Measurements from ENCODE around the gene UNC5B. TPM values are rescaled to one million over a fixed set of nuclear protein-coding genes. Genes with fewer than 3 reads are reported as not detected.
A peak's percentile ranks its signal among the peaks of the same experiment; 100 is the strongest.

The UNC5B gene
- total RNA-seq, 1 donor from 2014 or later: 0.80 TPM

DNA sequence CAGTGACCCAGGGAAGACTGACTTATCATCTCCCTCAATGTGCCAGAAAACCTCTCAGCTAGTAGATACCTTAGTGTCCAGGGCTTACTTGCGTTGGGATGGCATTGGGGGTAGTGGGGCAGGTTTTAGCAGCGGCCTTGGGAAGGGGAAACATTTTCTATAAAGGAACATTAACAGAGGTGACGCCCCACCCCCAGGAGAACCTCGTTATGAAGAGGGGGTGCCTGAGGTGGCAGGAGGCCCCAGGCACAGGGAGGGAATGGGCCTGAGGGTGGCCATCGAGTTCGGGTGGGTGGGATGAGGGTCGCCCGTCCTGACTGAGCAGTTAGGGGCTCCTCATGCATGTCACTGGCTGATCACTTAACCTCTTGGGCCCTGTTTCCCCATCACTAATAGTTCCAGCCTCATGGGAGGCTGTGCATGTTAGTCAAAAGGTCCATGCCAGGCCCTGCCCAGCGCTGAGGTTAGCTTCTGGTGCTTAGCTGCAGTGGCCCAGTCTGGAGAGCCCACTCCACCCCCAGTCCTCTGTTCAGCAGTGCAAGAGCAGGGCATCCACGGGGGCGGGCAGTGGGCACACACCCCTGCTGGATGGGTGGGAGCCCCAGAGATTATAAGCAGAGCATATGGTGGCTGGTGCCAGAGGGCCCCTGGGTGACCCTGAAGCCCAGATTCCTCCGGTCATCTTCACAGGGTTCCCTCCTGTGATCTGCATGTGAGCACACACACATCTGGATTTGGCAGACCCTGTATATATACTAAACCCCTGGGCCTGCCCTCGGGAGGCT lies 27.0 kb downstream of the UNC5B start:
- no peak for DNase-seq (ENCODE audit: low read depth)

GRCh38 chr10:71239946-71240795 lies 27.8 kb downstream of the UNC5B start:
- no peak for DNase-seq (ENCODE audit: low read depth)

- no peak for DNase-seq (ENCODE audit: low read depth)
These were observed 28.9 kb downstream of the UNC5B start for GRCh38 chr10:71241114-71241829.

DNA sequence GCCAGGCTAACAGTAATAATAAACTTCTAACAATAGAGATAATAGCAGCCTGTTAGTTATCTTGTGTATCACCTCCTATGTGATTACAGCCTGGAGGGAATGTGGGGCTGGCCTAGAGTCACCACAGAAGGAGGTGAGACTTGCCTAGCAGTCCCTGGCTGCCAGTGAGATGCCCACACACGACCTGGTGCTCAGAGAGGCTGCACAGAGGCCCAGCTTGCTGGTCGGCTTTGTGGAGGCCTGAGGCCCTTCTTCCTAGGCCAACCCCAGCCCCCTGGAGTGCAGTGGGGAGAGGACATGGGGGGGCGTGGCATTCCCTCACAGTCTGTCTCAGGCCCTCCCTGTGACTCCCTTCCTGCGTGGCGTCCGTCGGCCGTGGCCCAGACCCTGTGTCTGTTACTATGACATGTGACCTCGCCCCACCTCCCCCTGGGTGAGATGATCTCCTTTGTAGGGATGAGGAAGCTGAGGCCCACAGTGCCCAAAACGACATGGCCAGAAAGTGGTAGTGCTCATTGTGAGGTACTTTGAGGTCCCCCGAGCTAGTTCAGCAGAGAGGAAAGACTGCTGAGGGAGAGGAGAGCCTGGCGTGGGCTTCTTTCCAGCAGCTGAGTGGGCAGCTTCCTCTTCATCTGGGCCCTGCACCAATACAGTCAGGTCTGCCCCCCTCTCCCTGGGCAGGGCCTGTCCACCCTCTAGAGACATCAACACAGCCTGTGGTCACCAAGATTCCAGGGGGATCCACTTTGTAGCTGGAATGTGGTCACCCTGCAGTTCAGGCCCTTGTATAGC lies 29.7 kb downstream of the UNC5B start:
- DNase-seq (ENCODE audit: low read depth): no peak

GRCh38 chr10:71242622-71243009 lies 30.2 kb downstream of the UNC5B start:
- no peak for DNase-seq (ENCODE audit: low read depth)

DNA sequence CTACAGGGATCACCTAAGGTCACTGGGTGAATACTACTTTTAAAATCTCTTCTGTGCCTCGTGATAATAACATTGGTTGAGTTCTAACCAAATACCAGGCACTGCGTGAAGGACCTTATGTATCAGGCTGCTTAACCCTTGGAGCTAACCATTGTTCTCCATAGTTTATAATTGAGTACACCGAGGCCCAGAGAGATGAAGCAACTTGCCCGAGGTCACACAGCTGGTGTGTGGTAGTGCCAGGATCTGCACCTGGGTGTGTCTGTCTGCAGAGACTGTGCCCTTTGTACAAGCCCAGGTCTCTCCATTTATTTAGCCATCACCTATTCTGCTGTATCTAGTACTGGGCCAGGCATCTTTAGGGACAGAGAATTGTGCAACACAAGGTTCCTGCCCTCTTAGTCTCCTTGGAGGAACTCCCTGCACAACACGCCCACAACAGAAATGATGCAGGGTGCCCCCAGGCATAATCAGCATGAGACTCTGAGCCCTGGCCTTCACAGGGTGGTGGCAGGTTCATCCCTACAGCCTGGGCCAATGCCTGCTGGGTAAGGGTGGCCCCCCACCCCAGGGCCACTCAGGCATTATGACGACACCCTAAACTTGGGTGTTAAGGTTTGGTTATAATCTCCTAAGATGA lies 31.5 kb downstream of the UNC5B start:
- peak; percentile 31 for DNase-seq (ENCODE audit: low read depth)

- no peak for DNase-seq (ENCODE audit: low read depth)
These were observed 32.4 kb downstream of the UNC5B start for GRCh38 chr10:71244431-71245419.

DNA sequence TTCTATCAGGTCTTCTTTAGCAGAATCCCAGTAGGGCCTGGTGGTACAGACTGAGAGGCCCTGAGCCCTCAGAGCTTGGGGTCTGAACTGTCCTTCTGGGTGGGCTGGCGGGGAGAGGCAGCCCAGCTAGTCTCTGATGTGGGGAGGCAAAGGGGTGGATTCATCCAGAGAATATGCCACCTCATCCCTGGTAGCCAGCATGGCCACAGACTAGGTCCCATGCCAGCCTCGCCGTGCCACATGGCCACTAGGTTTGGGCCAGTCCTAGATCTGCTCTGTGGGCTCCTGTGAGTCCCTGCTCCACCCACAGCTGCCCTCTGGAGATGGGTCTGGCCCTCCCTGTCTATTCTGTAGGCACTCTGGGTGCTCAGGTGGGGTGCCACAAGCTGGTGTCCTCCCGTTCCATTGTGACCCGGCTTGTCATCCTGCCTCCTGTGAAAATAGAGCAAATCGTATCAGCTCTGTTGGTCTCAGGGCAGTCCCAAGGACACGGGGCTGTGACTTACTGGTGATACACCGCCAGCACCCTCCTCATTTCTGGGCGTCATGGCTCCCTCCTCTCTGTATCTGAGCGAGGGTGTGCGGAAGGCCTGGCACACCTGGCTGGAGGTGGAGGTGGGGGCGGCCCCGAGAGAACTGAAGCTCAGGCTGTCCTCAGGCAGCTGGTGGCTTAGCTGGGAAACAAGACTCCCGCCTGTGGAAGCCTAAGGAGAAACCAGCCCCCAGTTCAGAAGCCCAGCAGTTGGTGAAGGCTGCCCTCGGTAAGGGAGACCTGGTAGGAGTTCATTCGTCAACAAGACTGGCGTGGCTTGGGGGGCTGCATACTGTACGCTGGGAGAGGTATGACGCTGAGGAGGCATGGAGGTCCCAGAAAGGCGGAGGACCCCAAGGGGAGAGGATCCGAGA lies 33.3 kb downstream of the UNC5B start:
- DNase-seq (ENCODE audit: low read depth): no peak

- peak; percentile 55 for DNase-seq (ENCODE audit: low read depth)
These were observed 34.4 kb downstream of the UNC5B start for GRCh38 chr10:71246591-71247413.

DNA sequence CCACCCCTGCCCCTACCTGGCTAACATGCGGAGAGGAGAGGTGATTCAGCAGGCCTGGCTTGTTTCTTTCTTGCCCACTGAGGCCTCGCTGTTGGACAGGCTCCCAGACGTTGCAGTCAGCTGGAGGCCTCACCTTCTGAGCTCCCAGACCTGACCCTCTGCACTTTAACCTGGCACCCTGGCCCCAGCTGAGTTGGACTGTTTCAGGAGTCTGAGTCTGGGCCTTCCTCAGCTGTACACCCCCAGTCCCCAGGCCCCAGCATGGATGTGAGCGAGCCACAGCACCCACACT lies 35.0 kb downstream of the UNC5B start:
- no peak for DNase-seq (ENCODE audit: low read depth)

GRCh38 chr10:71247804-71248203 lies 35.4 kb downstream of the UNC5B start:
- DNase-seq (ENCODE audit: low read depth): no peak

- DNase-seq (ENCODE audit: low read depth): no peak
These were observed 35.8 kb downstream of the UNC5B start for GRCh38 chr10:71248210-71248609.

- no peak for DNase-seq (ENCODE audit: low read depth)
These were observed 37.6 kb downstream of the UNC5B start for GRCh38 chr10:71249996-71250395.

DNA sequence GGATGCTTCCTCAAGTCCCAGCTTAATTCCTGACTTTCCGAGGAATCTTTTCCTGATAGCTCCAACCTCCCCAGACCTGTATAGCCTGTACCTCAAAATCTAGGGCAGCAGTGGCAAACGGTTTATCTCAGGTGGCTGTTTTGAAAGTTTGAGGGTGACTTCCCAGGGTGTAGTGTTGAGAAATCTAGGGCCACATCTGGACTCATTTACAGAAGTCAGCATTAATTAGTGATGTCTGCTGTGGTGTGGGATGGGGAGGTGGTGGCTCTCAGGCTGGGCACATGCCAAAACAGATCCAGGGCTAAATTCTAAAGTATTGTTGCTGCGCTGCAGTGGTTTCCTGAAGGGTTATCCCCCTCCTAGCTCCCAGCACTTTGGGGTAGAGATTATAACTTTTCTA lies 38.0 kb downstream of the UNC5B start:
- DNase-seq (ENCODE audit: low read depth): no peak

DNA sequence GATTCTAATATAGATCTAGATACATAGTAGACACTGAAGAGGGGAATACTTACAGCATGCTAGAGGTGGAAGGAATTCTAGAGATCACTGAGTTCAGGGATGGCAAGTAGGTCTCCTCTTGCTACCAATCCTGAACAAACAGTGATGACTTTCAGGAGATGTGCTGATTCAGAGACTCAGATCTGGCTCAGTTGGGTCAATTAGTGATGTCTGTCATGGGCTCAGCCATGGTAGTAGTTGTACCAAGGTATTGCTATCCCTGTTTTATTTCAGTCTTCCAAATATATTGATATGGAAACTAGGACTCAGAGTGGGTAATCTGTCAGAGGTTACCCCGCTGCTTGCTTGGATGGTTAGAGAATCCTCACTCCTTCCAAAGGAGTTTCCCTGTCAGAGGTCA lies 38.5 kb downstream of the UNC5B start:
- no peak for DNase-seq (ENCODE audit: low read depth)

- no peak for DNase-seq (ENCODE audit: low read depth)
These were observed 38.9 kb downstream of the UNC5B start for GRCh38 chr10:71251319-71251718.

DNA sequence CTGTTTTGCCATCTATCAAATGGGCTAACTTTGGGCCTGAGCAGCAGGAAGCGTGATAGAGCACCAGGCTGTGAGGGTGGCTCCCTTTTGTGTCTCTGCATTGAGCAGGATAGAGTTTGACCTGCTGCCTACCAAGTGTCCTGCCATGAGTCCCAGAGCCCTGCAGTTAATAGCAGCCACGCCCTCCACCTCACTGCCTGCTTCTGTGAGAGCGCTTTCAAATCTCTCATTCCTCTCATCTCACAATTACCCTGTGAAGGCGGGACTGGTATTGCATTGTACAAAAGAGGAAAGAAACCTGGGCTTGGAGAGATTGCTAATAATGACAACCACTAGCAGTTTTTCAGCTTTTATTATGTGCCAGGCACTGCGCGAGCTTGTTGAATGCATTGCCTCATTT lies 39.9 kb downstream of the UNC5B start:
- no peak for DNase-seq (ENCODE audit: low read depth)

Measured in renal cortical epithelial cell (primary cell).